IMR-90 (cell line): Measurements from ENCODE around the gene MGAT5. TPM values are rescaled to one million over a fixed set of nuclear protein-coding genes. Genes with fewer than 3 reads are reported as not detected.

Experiments
- ATAC-seq: fragments of 200-7000 bp; cut with Tn5 transposase; 2 replicates; pipeline ENCODE4 v1.9.1; 2020; ENCODE audit warnings: low read depth, mild to moderate bottlenecking, moderate library complexity
- BruUV-seq: library from RNA; stranded (reverse); fragments of 400-500 nt; replicated peaks from 2 replicates; lab custom pipeline; 2021; lab: Mats Ljungman, UMichigan
- CTCF ChIA-PET: fragments of 300-600 bp; formaldehyde crosslinking; extraction: SDS; loops from one replicate; lab custom pipeline; 2021; ENCODE audit warnings: antibody characterized with exemption; lab: Yijun Ruan, JAX
- POLR2A ChIA-PET: fragments of 300-600 bp; sonication (Branson Sonifier 250); formaldehyde crosslinking; loops from one replicate; lab custom pipeline; 2022; ENCODE audit warnings: antibody characterized with exemption; ENCODE audit not compliant: unreplicated experiment; lab: Charles Lee
- DNase-seq: peaks from one replicate; pipeline ENCODE4 v3.0.0; 2013
- H2AFZ ChIP-seq: replicated peaks from 2 replicates; pipeline ENCODE3; 2013; ENCODE audit warnings: low read length, mild to moderate bottlenecking; ENCODE audit not compliant: poor library complexity
- H2AK5ac ChIP-seq: 2 replicates; pipeline ENCODE4 v1.6.1; 2013; ENCODE audit warnings: low read depth, low read length, inconsistent platforms
- H2AK9ac ChIP-seq: replicated peaks from 2 replicates; pipeline ENCODE3; 2013; ENCODE audit warnings: mild to moderate bottlenecking, low read depth, low read length, moderate library complexity; ENCODE audit not compliant: poor library complexity
- H2BK120ac ChIP-seq: 2 replicates; pipeline ENCODE4 v1.6.1; 2013; ENCODE audit warnings: low read depth, low read length, inconsistent platforms
- H2BK15ac ChIP-seq: 3 replicates; pipeline ENCODE4 v1.6.1; 2013; ENCODE audit warnings: low read depth, low read length, inconsistent platforms
- H2BK20ac ChIP-seq: 2 replicates; pipeline ENCODE4 v1.6.1; 2013; ENCODE audit warnings: low read depth, mild to moderate bottlenecking, inconsistent platforms, low read length, moderate library complexity
- H2BK5ac ChIP-seq: 2 replicates; pipeline ENCODE4 v1.6.1; 2013; ENCODE audit warnings: mild to moderate bottlenecking, low read depth, low read length, inconsistent platforms; ENCODE audit not compliant: poor library complexity, severe bottlenecking
- H3K14ac ChIP-seq: replicated peaks from 2 replicates; pipeline ENCODE4 v1.6.1; 2013; ENCODE audit warnings: low read depth, low read length, inconsistent platforms
- H3K18ac ChIP-seq: 2 replicates; pipeline ENCODE4 v1.6.1; 2013; ENCODE audit warnings: low read depth, low read length, control low read depth
- H3K23ac ChIP-seq: 2 replicates; pipeline ENCODE4 v1.6.1; 2013; ENCODE audit warnings: low read depth, low read length, inconsistent platforms
- H3K27ac ChIP-seq: 2 replicates; pipeline ENCODE4 v1.5.1; 2013; ENCODE audit warnings: mild to moderate bottlenecking, control low read depth, low read length; ENCODE audit not compliant: insufficient read depth
- H3K27me3 ChIP-seq: 2 replicates; pipeline ENCODE4 v1.6.1; 2013; ENCODE audit warnings: low read length; ENCODE audit not compliant: control insufficient read depth, insufficient read depth
- H3K36me3 ChIP-seq: 2 replicates; pipeline ENCODE4 v1.6.1; 2013; ENCODE audit warnings: low read length, mixed read lengths; ENCODE audit not compliant: control insufficient read depth, insufficient read depth
- H3K4ac ChIP-seq: 2 replicates; pipeline ENCODE4 v1.6.1; 2013; ENCODE audit warnings: low read depth, low read length, inconsistent platforms
- H3K4me1 ChIP-seq: 2 replicates; pipeline ENCODE4 v1.6.1; 2013; ENCODE audit warnings: low read length, mixed read lengths; ENCODE audit not compliant: control insufficient read depth, insufficient read depth
- H3K4me2 ChIP-seq: 2 replicates; pipeline ENCODE4 v1.6.1; 2013; ENCODE audit warnings: low read depth, mild to moderate bottlenecking, control low read depth, low read length, moderate library complexity
- H3K4me3 ChIP-seq: 2 replicates; pipeline ENCODE4 v1.5.1; 2013; ENCODE audit warnings: low read depth, mild to moderate bottlenecking, control low read depth, low read length, moderate library complexity; ENCODE audit not compliant: insufficient read depth
- H3K56ac ChIP-seq: 2 replicates; pipeline ENCODE4 v1.6.1; 2013; ENCODE audit warnings: low read length, inconsistent platforms; ENCODE audit not compliant: insufficient read depth; ENCODE audit errors: extremely low read depth
- H3K79me1 ChIP-seq, 2 experiments: 2 replicates each; pipeline ENCODE4 v1.6.1; 2013; ENCODE audit warnings: low read length in 2 of 2, inconsistent platforms in 1 of 2, low read depth in 1 of 2
- H3K9ac ChIP-seq: 2 replicates; pipeline ENCODE4 v1.6.1; 2013; ENCODE audit warnings: low read depth, low read length, control low read depth
- H3K9me1 ChIP-seq: 2 replicates; pipeline ENCODE4 v1.6.1; 2013; ENCODE audit warnings: low read length, inconsistent platforms; ENCODE audit not compliant: insufficient read depth
- H3K9me3 ChIP-seq: 2 replicates; pipeline ENCODE4 v1.6.1; 2013; ENCODE audit warnings: low read length; ENCODE audit not compliant: control insufficient read depth, insufficient read depth
- H4K20me1 ChIP-seq: 2 replicates; pipeline ENCODE4 v1.6.1; 2013; ENCODE audit warnings: low read length, inconsistent platforms; ENCODE audit not compliant: insufficient read depth
- H4K5ac ChIP-seq: 2 replicates; pipeline ENCODE4 v1.6.1; 2013; ENCODE audit warnings: mild to moderate bottlenecking, low read depth, low read length, control low read depth
- H4K8ac ChIP-seq, 2 experiments: 2 replicates each; pipeline ENCODE4 v1.6.1; 2013; ENCODE audit warnings: low read depth in 2 of 2, low read length in 2 of 2, control low read depth in 1 of 2, inconsistent platforms in 1 of 2
- H4K91ac ChIP-seq: 2 replicates; pipeline ENCODE4 v1.6.1; 2013; ENCODE audit warnings: low read depth, low read length, inconsistent platforms; ENCODE audit not compliant: insufficient read depth
- BHLHE40 ChIP-seq: fragments of 150-350 bp; IDR thresholded peaks from 2 replicates; pipeline ENCODE4 v1.6.1; 2016; ENCODE audit warnings: mild to moderate bottlenecking, low read depth, low read length
- CEBPB ChIP-seq: IDR thresholded peaks from 2 replicates; pipeline ENCODE4 v1.6.1; 2012; ENCODE audit warnings: low read depth, low read length, improper control_type of control experiment
- CHD1 ChIP-seq: IDR thresholded peaks from 2 replicates; pipeline ENCODE4 v1.6.1; 2012; ENCODE audit warnings: low read depth, low read length, improper control_type of control experiment
- CTCF ChIP-seq: conservative IDR thresholded peaks from 2 replicates; pipeline ENCODE4 v1.5.1; 2012; ENCODE audit warnings: mild to moderate bottlenecking, low read depth, low read length, improper control_type of control experiment
- FOS ChIP-seq: fragments of 150-350 bp; IDR thresholded peaks from 2 replicates; pipeline ENCODE4 v1.6.1; 2016; ENCODE audit warnings: low read depth, low read length
- MAFK ChIP-seq: IDR thresholded peaks from 2 replicates; pipeline ENCODE4 v1.6.1; 2012; ENCODE audit warnings: low read depth, low read length, improper control_type of control experiment
- MAZ ChIP-seq: IDR thresholded peaks from 2 replicates; pipeline ENCODE4 v1.6.1; 2012; ENCODE audit warnings: low read depth, mild to moderate bottlenecking, low read length, improper control_type of control experiment, moderate library complexity, borderline replicate concordance
- MXI1 ChIP-seq: IDR thresholded peaks from 2 replicates; pipeline ENCODE4 v1.6.1; 2012; ENCODE audit warnings: low read depth, mild to moderate bottlenecking, low read length, moderate library complexity, borderline replicate concordance
- NFE2L2 ChIP-seq: fragments of 150-350 bp; IDR thresholded peaks from 2 replicates; pipeline ENCODE4 v1.6.1; 2016; ENCODE audit warnings: low read depth, mild to moderate bottlenecking, low read length
- RAD21 ChIP-seq: IDR thresholded peaks from 2 replicates; pipeline ENCODE4 v1.6.1; 2012; ENCODE audit warnings: low read length, improper control_type of control experiment
- RCOR1 ChIP-seq: IDR thresholded peaks from 2 replicates; pipeline ENCODE4 v1.6.1; 2012; ENCODE audit warnings: mild to moderate bottlenecking, low read length, improper control_type of control experiment; ENCODE audit not compliant: insufficient replicate concordance
- RFX5 ChIP-seq: IDR thresholded peaks from 2 replicates; pipeline ENCODE4 v1.8.0; 2012; ENCODE audit warnings: low read depth, mild to moderate bottlenecking, low read length, moderate library complexity
- SMC3 ChIP-seq: fragments of 150-350 bp; IDR thresholded peaks from 2 replicates; pipeline ENCODE4 v1.6.1; 2016; ENCODE audit warnings: low read depth, mild to moderate bottlenecking, antibody characterized with exemption, low read length, moderate library complexity
- WGBS, 2 experiments: methylation state at CpG; one replicate each; pipeline versions ENCODE4 v1.1.5 to v1.1.7; 2013; ENCODE audit warnings: missing lambda C conversion rate in 2 of 2; ENCODE audit not compliant: insufficient read length in 1 of 2; ENCODE audit errors: extremely low coverage in 2 of 2; 5-methylcytosine and 5-hydroxymethylcytosine counted together
- dilution Hi-C: fragments of 300-500 bp; cut with HindIII; formaldehyde crosslinking; loops from one replicate; pipeline ENCODE4 v1.14.3; 2018; ENCODE audit warnings: low sequenced_read_pairs; ENCODE audit not compliant: unreplicated experiment
- in situ Hi-C: fragments of 300-500 bp; cut with MboI; formaldehyde crosslinking; loops from 3 replicates; pipeline ENCODE4 v1.14.3; 2019; ENCODE audit warnings: low sequenced_read_pairs, inconsistent platforms, mixed read lengths
- intact Hi-C: fragments of 100-400 bp; cut with micrococcal nuclease; formaldehyde crosslinking; loops from 2 replicates; pipeline ENCODE4 v1.10.0; 2022
- polyA plus RNA-seq, 3 experiments: library from polyadenylated mRNA; depleted of rRNA; stranded (reverse); fragments of >200 nt; gene quantifications; 2 replicates each; pipeline ENCODE4 v1.2.3, GENCODE V29; 2012; ENCODE audit warnings: low replicate concordance in 1 of 3
- total RNA-seq: library from RNA; depleted of rRNA; stranded (reverse); fragments of >200 nt; gene quantifications from 2 replicates; pipeline ENCODE4 v1.2.3, GENCODE V29; 2012
- TF ChIP-seq, protein P1 (sequence below): fragments of 150-350 bp; IDR thresholded peaks from 2 replicates; pipeline ENCODE4 v1.6.1; 2016; ENCODE audit warnings: low read depth, mild to moderate bottlenecking, low read length, moderate library complexity, borderline replicate concordance

Gene MGAT5
- total and polyA plus RNA-seq, 2 of the 4 experiments (the other 2 are of a cell fraction) = 22.9 to 59.9 TPM

- H2AK9ac ChIP-seq = peak overlapping the region; percentile 87
- in situ Hi-C loops = loop anchor here (5.0 to 25.0 kb wide), 2 partner anchors 295 to 525 kb away; no protein-coding TSS in a partner anchor
- H3K27me3 ChIP-seq = no peaks in the 10 kb centered on the region
- DNase-seq = peak; percentile 86
- peak overlapping the region; percentile 23 for H3K14ac ChIP-seq
- dilution Hi-C loops = no loop called here
- H2BK120ac ChIP-seq = peak overlapping the region; percentile 89
- peak overlapping the region; percentile 49 for H4K5ac ChIP-seq
- peaks cover 29% of the 10 kb centered on the region for H3K9me1 ChIP-seq
- H4K20me1 ChIP-seq = peaks cover 6% of the 10 kb centered on the region; the same call in 1 of the 2 replicates
- peak overlapping the region; percentile 86 for H2BK20ac ChIP-seq
- no peak overlapping the region for H3K4me3 ChIP-seq
- H3K56ac ChIP-seq = peak overlapping the region; percentile 11; the same call in 1 of the 2 replicates
- peaks cover 39% of the 10 kb centered on the region for H3K4me1 ChIP-seq
- 0 out of 2 replicates have a peak overlapping the region, but pooled peaks have one; percentile 9 for H3K9ac ChIP-seq
- peak overlapping the region; percentile 29; the same call in 1 of the 2 replicates for H3K23ac ChIP-seq
- peak overlapping the region; percentile 24 for H3K27ac ChIP-seq
- H4K8ac ChIP-seq = peak overlapping the region; percentile 69 to 88; a peak in 3 of 4 replicates
- peaks cover 15 to 54% of the 10 kb centered on the region in 2 experiments for H3K79me1 ChIP-seq
- H4K91ac ChIP-seq = peak overlapping the region; percentile 89
- peak overlapping the region; percentile 72 for H2AK5ac ChIP-seq
- H3K18ac ChIP-seq = peak overlapping the region; percentile 24; the same call in 1 of the 2 replicates
- ChIA-PET POLR2A (interaction anchor here (0.6 kb wide), 1 partner anchor 250 kb away, joined by 4 read pairs; no protein-coding TSS in a partner anchor), CTCF (interaction anchor here (0.6 to 2.9 kb wide), 20 partner anchors 9 to 527 kb away, joined by 3 to 30 read pairs (median 5); no protein-coding TSS in a partner anchor)
- no peak overlapping the region for H3K4me2 ChIP-seq
- peak; percentile 63 for ATAC-seq
- H2BK5ac ChIP-seq = peak overlapping the region; percentile 84
- H2BK15ac ChIP-seq = peak overlapping the region; percentile 9; the same call in 1 of the 3 replicates
- peak overlapping the region; percentile 60 for H2AFZ ChIP-seq
- peaks cover 3% of the 10 kb centered on the region for H3K36me3 ChIP-seq
- H3K9me3 ChIP-seq = no peaks in the 10 kb centered on the region
- WGBS, 2 experiments = no CpG with 5 or more reads among the region's 8 CpGs
- intact Hi-C loops = loop anchor here (1.0 to 5.0 kb wide), 3 partner anchors 180 to 526 kb away; no protein-coding TSS in a partner anchor
- no TSS peak for BruUV-seq
- H3K4ac ChIP-seq = peak overlapping the region; percentile 82
- no peak for TF ChIP-seq CEBPB
- TF ChIP-seq RAD21 = peak; percentile 92
- no peak for TF ChIP-seq NFE2L2
- TF ChIP-seq RCOR1 = no peak
- TF ChIP-seq FOS = no peak
- peak; percentile 87 for TF ChIP-seq CTCF
- no peak for TF ChIP-seq RFX5
- no peak for TF ChIP-seq MAFK
- TF ChIP-seq, protein P1, sequence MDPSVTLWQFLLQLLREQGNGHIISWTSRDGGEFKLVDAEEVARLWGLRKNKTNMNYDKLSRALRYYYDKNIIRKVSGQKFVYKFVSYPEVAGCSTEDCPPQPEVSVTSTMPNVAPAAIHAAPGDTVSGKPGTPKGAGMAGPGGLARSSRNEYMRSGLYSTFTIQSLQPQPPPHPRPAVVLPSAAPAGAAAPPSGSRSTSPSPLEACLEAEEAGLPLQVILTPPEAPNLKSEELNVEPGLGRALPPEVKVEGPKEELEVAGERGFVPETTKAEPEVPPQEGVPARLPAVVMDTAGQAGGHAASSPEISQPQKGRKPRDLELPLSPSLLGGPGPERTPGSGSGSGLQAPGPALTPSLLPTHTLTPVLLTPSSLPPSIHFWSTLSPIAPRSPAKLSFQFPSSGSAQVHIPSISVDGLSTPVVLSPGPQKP = no peak
- TF ChIP-seq SMC3 = peak; percentile 66
- TF ChIP-seq BHLHE40 = no peak
- TF ChIP-seq CHD1 = no peak
- peak; percentile 13; the same call in 1 of the 2 replicates for TF ChIP-seq MAZ
- TF ChIP-seq MXI1 = peak; percentile 76
Observed at GRCh38 chr2:134411828-134412638, 158.2 kb downstream of the MGAT5 start.
